GM23248 (cell line): Measurements from ENCODE around the gene HOXD9. TPM values are rescaled to one million over a fixed set of nuclear protein-coding genes. Genes with fewer than 3 reads are reported as not detected.

ENCODE experiments used
- DNase-seq: peaks from one replicate; pipeline ENCODE4 v3.0.0-alpha.2; 2015
- H2AFZ ChIP-seq: fragments of 200-600 bp; sonication (generic); 2 replicates; pipeline ENCODE4 v1.6.1; 2016; ENCODE audit warnings: antibody characterized with exemption
- H3F3A ChIP-seq: fragments of 200-600 bp; sonication (generic); 2 replicates; pipeline ENCODE4 v1.6.1; 2016; ENCODE audit warnings: mild to moderate bottlenecking, antibody characterized with exemption, mixed run types; ENCODE audit not compliant: insufficient read depth
- H3K27ac ChIP-seq: fragments of 200-600 bp; sonication (generic); 2 replicates; pipeline ENCODE4 v1.5.1; 2016; ENCODE audit warnings: mild to moderate bottlenecking
- H3K27me3 ChIP-seq: fragments of 200-600 bp; sonication (generic); replicated peaks from 2 replicates; pipeline ENCODE4 v1.6.1; 2016; ENCODE audit warnings: mild to moderate bottlenecking; ENCODE audit not compliant: insufficient read depth
- H3K36me3 ChIP-seq: fragments of 200-600 bp; sonication (generic); 2 replicates; pipeline ENCODE4 v1.6.1; 2016; ENCODE audit warnings: low read depth, mild to moderate bottlenecking
- H3K4me1 ChIP-seq: fragments of 200-600 bp; sonication (generic); 2 replicates; pipeline ENCODE4 v1.6.1; 2016; ENCODE audit warnings: mild to moderate bottlenecking; ENCODE audit not compliant: insufficient read depth
- H3K4me2 ChIP-seq: fragments of 200-600 bp; sonication (generic); one replicate; pipeline ENCODE4 v1.6.1; 2016; ENCODE audit warnings: mild to moderate bottlenecking; ENCODE audit not compliant: unreplicated experiment
- H3K4me3 ChIP-seq: fragments of 200-600 bp; sonication (generic); 2 replicates; pipeline ENCODE4 v1.5.1; 2016; ENCODE audit warnings: mild to moderate bottlenecking
- H3K79me2 ChIP-seq: fragments of 200-600 bp; sonication (generic); 2 replicates; pipeline ENCODE4 v1.6.1; 2016; ENCODE audit warnings: mild to moderate bottlenecking; ENCODE audit not compliant: insufficient read depth
- H3K9ac ChIP-seq: fragments of 200-600 bp; sonication (generic); 2 replicates; pipeline ENCODE4 v1.6.1; 2016; ENCODE audit warnings: mild to moderate bottlenecking
- H3K9me2 ChIP-seq: fragments of 200-600 bp; sonication (generic); 2 replicates; pipeline ENCODE4 v1.6.1; 2016; ENCODE audit warnings: mixed run types, mild to moderate bottlenecking, moderate library complexity; ENCODE audit not compliant: insufficient read depth
- H3K9me3 ChIP-seq: fragments of 200-600 bp; sonication (generic); one replicate; pipeline ENCODE4 v1.6.1; 2017; ENCODE audit warnings: low read depth
- H4K20me1 ChIP-seq: fragments of 200-600 bp; sonication (generic); 2 replicates; pipeline ENCODE4 v1.6.0; 2016; ENCODE audit not compliant: insufficient read depth
- EZH2 ChIP-seq: fragments of 200-600 bp; sonication (generic); IDR thresholded peaks from 2 replicates; pipeline ENCODE4 v1.6.1; 2018; ENCODE audit warnings: antibody characterized with exemption, mild to moderate bottlenecking; ENCODE audit not compliant: insufficient read depth, poor library complexity, severe bottlenecking
- EZH2phosphoT487 ChIP-seq: fragments of 200-600 bp; sonication (generic); IDR thresholded peaks from 2 replicates; pipeline ENCODE4 v1.6.1; 2018; ENCODE audit warnings: antibody characterized with exemption, moderate library complexity, mild to moderate bottlenecking, low read depth; ENCODE audit not compliant: insufficient read depth
- WGBS, 2 experiments: methylation state at CpG; one replicate each; pipeline ENCODE4 v1.1.6; 2015 to 2017; ENCODE audit warnings: low lambda C conversion rate in 2 of 2, low coverage in 1 of 2; ENCODE audit errors: missing lambda C conversion rate in 2 of 2; 5-methylcytosine and 5-hydroxymethylcytosine counted together
- in situ Hi-C: fragments of 300-500 bp; cut with MboI; formaldehyde crosslinking; loops from 2 replicates; pipeline ENCODE4 v1.15.0; 2020
- polyA plus RNA-seq: library from polyadenylated mRNA; unstranded; fragments of >200 nt; fragmentation: Nextera tagmentation; extraction: Ambion mirVana; gene quantifications from 2 replicates; pipeline ENCODE4 v1.2.1, GENCODE V29; 2016
- total RNA-seq: library from RNA; depleted of rRNA; stranded (reverse); fragments of >200 nt; shearing (Covaris generic); gene quantifications from 2 replicates; pipeline ENCODE4 v1.2.3, GENCODE V29; 2014; rRNA removed

Gene HOXD9
- total RNA-seq (4.2 and 7.0 TPM in 2 replicates), polyA plus RNA-seq (5.7 and 7.2 TPM in 2 replicates)

GRCh38 chr2:176122683-176123410 is at the start of gene HOXD9:
Gene HOXD9 (plus strand): TSS chr2:176122719. CDS start chr2:176122769, 50 bp downstream.
- H3K27me3 ChIP-seq, result no peaks in the 10 kb centered on the region
- H3K4me2 ChIP-seq, result peak within 1 kb of the TSS; percentile 56
- H3K9me2 ChIP-seq, result no peaks in the 10 kb centered on the region
- H3K4me3 ChIP-seq, result peak within 1 kb of the TSS; percentile 70
- peak; percentile 91 for DNase-seq
- in situ Hi-C loops, result loop anchor here (10.0 to 25.0 kb wide), 2 partner anchors 702 to 1614 kb away; no protein-coding TSS in a partner anchor
- no peaks in the 10 kb centered on the region for H3K9me3 ChIP-seq
- 3 to 4% methylated on average over 45 to 65 of the region's 84 CpGs for WGBS, 2 experiments
- peaks cover 16% of the 10 kb centered on the region for H3K4me1 ChIP-seq
- peaks cover 66% of the 10 kb centered on the region for H3K79me2 ChIP-seq
- H3K36me3 ChIP-seq, result peaks cover 10% of the 10 kb centered on the region; the same call in 1 of the 2 replicates
- no peaks in the 10 kb centered on the region for H4K20me1 ChIP-seq
- no peak for TF ChIP-seq EZH2phosphoT487
- TF ChIP-seq EZH2, result no peak
- H3K27ac ChIP-seq, result peak within 1 kb of the TSS; percentile 39
- H3F3A ChIP-seq, result peaks cover 22% of the 10 kb centered on the region
- peak within 1 kb of the TSS; percentile 68 for H2AFZ ChIP-seq
- peak within 1 kb of the TSS; percentile 73 for H3K9ac ChIP-seq

GRCh38 chr2:176072951-176073904 is 49.3 kb upstream of the HOXD9 start:
- DNase-seq, result no peak
- Histone ChIP-seq H3K27ac (no peak overlapping the region), H3K9me3 (no peaks in the 10 kb centered on the region), H3K9me2 (no peaks in the 10 kb centered on the region), H2AFZ (no peak overlapping the region), H3K4me1 (no peaks in the 10 kb centered on the region), H3K27me3 (peaks cover 86% of the 10 kb centered on the region), H3F3A (no peaks in the 10 kb centered on the region), H3K79me2 (no peaks in the 10 kb centered on the region), H3K4me3 (no peak overlapping the region), H3K9ac (no peak overlapping the region), H3K36me3 (no peaks in the 10 kb centered on the region), H3K4me2 (no peak overlapping the region), H4K20me1 (no peaks in the 10 kb centered on the region)
- in situ Hi-C loops, result loop anchor here (10.0 kb wide), 1 partner anchor 708 kb away; no protein-coding TSS in a partner anchor
- 20 to 22% methylated on average over 29 of the region's 29 CpGs for WGBS, 2 experiments
- TF ChIP-seq EZH2 (peak; percentile 89), EZH2phosphoT487 (0 out of 2 replicates have a peak, but pooled peaks have one; percentile 57)

- Histone ChIP-seq H3K4me1 (no peaks in the 10 kb centered on the region), H3K27me3 (peaks cover 88% of the 10 kb centered on the region), H3K36me3 (no peaks in the 10 kb centered on the region), H2AFZ (no peak overlapping the region), H3K27ac (no peak overlapping the region), H4K20me1 (no peaks in the 10 kb centered on the region), H3K4me3 (no peak overlapping the region), H3K9me2 (no peaks in the 10 kb centered on the region), H3K4me2 (no peak overlapping the region), H3K9ac (no peak overlapping the region), H3K79me2 (no peaks in the 10 kb centered on the region), H3K9me3 (no peaks in the 10 kb centered on the region), H3F3A (no peaks in the 10 kb centered on the region)
- TF ChIP-seq EZH2phosphoT487 (no peak), EZH2 (no peak)
- WGBS, 2 experiments, result 75 to 84% methylated on average over 7 of the region's 7 CpGs
- DNase-seq, result no peak
- in situ Hi-C loops, result loop anchor here (5.0 to 10.0 kb wide), 2 partner anchors 388 to 710 kb away; no protein-coding TSS in a partner anchor
Measured at GRCh38 chr2:176074919-176075425, 47.5 kb upstream of the HOXD9 start.

GRCh38 chr2:176075481-176075880 is 47.0 kb upstream of the HOXD9 start:
- Histone ChIP-seq H3K4me3 (no peak overlapping the region), H3K9me2 (no peaks in the 10 kb centered on the region), H3K4me1 (no peaks in the 10 kb centered on the region), H3F3A (no peaks in the 10 kb centered on the region), H3K4me2 (no peak overlapping the region), H3K36me3 (no peaks in the 10 kb centered on the region), H3K9me3 (no peaks in the 10 kb centered on the region), H3K27ac (no peak overlapping the region), H3K79me2 (no peaks in the 10 kb centered on the region), H3K9ac (no peak overlapping the region), H3K27me3 (peaks cover 88% of the 10 kb centered on the region), H4K20me1 (no peaks in the 10 kb centered on the region), H2AFZ (no peak overlapping the region)
- no peak for DNase-seq
- TF ChIP-seq EZH2 (no peak), EZH2phosphoT487 (0 out of 2 replicates have a peak, but pooled peaks have one; percentile 12)
- in situ Hi-C loops, result loop anchor here (5.0 to 10.0 kb wide), 2 partner anchors 388 to 711 kb away; no protein-coding TSS in a partner anchor
- 40 to 42% methylated on average over 15 of the region's 15 CpGs for WGBS, 2 experiments
